Measurements from ENCODE around the gene MFAP2. TPM values are rescaled to one million over a fixed set of nuclear protein-coding genes. Genes with fewer than 3 reads are reported as not detected.

The MFAP2 gene
- total and polyA plus RNA-seq, 2 of the 8 experiments (the other 6 are each of a cell fraction or from before 2014, with no cell fraction given) = 172 to 326 TPM

DNA sequence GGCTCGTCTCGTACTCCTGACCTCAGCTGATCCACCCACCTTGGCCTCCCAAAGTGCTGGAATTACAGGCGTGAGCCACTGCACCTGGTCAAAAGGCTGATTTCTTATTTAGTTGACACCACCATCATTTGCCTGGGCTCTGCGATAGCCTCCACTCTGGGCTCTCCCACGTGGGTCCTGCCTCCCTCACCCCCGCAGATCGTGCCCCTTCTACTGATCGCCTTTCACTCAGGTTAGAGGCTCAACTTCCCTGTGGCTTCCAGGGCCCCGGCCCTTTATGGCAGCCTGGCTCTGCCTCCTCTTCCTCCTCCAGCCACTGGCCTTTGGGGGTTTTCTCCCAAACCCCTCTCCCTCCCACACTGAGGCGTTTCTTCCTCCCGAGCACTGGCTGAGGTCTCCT lies 2.5 kb upstream of the MFAP2 start (continued):
- TF ChIP-seq SIN3A (conservative IDR thresholded peaks at IDR 0.05 in 1 of 2, IDR thresholded peaks at IDR 0.05 in 1 of 2; ENCODE audit: low read depth in 1 of 2, low read length in 2 of 2) (no peak), CHD2 (IDR thresholded peaks at IDR 0.05; ENCODE audit: low read length) (no peak), TAF7 (optimal IDR thresholded peaks at IDR 0.05; ENCODE audit: borderline replicate concordance, low read depth, low read length) (no peak), CHD1 (IDR thresholded peaks at IDR 0.05; ENCODE audit: low read depth, low read length) (no peak), ATF3 (IDR thresholded peaks at IDR 0.05; ENCODE audit: insufficient read depth, low read depth, low read length) (no peak), KDM5A (IDR thresholded peaks at IDR 0.05; ENCODE audit: low read length) (no peak)
